Stimulated activated CD8-positive, alpha-beta memory T cell treated with anti-CD3 and anti-CD28 coated beads, Interleukin-4, amount 100 ng/mL, for 4 hours (primary cell): Measurements from ENCODE around the gene TSPOAP1.

Experiments used
- DNase-seq, 2 donors: peaks; one replicate each; pipeline ENCODE4 v3.0.0-alpha.2; 2020; ENCODE audit warnings: low read depth in 2 of 2, low spot score in 1 of 2

TSPOAP1 gene

DNA sequence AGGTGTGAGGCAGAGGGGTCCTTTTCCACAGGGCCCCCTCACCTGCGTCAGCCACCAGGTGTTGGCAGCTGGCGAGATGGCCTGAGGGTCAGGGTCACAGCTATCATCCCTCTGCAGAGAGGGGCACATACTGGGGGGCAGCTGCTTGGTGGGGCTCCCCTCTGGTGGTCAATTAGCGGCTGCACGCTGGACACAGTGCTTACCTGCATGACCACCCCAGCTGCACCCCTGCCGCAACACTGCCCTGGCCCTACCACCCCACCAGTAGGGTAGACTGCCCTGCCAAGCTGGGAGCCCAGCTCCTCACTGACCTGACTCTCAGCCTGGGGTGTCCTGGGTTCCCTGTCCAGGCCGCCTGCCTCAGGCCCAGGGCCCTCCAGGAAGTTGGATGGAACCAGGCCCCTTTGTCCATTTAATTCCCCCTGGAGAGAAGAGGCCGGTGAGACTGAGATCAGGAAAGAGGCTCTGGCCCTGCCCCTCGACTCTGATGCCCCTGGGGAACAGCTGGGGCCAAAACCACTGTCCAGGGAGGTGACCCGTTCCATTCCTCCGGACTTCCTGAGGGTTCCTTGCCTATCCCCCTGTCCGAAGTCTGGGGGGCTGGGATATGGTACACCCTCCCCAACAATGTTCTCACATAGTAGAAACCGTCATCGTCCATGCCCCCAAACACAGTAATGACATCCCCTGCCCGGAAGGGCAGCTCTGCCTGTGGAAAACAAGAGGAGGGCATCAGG lies 23.7 kb downstream of the TSPOAP1 start:
- DNase-seq: no peak

DNA sequence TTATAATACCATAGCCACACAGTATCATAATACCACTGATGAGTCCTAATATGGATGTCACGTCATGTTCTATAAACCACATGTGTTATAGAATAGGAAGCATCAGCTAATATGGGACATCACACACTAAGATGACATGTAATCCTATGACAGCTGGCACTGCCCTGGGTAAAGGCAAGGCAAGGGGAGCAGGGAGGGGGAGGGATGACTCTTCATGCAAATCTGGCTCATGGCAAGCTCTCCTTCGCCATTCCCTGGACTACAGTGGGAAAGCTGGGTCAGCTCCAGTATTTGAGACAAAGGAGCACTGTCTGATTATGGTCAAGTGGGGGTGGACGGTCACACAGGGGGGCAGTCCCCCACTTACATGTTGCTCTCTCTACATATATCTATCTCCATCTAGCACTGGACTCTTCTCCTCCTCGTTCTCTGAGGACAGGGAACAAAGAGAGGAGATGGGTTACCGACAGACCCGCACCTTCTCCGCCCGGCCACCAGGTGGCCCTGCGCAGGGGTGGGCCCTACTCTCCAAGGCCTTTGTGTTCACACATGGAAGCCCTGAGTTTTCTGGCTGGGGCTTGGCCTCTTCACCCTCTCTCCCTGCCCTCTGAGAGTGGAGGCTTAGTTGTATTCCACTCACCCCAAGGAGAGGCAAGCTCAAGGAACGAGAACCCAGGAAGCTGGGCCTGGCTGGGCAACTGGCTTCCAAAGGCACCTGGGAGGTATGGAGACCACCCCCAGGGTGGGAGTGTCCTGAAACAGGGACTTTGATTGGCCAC lies 24.4 kb downstream of the TSPOAP1 start:
- no peak for DNase-seq

DNA sequence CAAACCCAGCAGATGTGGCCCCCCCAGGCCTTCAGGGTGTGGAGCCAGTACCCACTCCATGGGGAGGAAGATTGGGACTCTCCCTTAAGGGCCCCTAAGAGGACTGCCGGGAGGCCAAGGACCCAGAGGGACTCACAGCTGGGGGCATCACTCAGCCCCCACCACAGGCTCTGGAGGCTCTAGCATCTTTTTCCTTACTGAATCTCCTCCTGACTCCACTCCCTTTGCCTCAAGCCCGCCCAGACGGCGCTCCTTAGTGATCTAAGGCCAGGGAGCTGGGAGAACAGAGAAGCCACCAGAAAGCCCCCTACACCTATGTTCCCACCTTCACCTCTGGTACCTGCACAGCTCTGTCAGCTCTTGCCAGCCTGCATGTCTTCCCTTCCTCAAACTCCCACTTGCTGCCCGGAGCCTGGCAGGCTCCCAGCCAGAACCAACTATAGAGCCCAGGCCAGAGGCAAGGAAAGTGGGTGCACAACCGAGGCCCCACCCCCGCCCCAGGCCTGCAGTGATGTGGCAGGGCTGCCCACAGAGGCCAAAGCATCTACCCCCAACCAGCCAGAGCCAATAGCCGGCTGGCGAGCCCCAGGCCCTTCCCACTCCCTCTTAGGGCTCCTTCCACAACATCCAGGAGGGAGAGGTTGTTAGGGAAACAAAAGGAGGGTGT lies 25.5 kb downstream of the TSPOAP1 start:
- no peak for DNase-seq

DNA sequence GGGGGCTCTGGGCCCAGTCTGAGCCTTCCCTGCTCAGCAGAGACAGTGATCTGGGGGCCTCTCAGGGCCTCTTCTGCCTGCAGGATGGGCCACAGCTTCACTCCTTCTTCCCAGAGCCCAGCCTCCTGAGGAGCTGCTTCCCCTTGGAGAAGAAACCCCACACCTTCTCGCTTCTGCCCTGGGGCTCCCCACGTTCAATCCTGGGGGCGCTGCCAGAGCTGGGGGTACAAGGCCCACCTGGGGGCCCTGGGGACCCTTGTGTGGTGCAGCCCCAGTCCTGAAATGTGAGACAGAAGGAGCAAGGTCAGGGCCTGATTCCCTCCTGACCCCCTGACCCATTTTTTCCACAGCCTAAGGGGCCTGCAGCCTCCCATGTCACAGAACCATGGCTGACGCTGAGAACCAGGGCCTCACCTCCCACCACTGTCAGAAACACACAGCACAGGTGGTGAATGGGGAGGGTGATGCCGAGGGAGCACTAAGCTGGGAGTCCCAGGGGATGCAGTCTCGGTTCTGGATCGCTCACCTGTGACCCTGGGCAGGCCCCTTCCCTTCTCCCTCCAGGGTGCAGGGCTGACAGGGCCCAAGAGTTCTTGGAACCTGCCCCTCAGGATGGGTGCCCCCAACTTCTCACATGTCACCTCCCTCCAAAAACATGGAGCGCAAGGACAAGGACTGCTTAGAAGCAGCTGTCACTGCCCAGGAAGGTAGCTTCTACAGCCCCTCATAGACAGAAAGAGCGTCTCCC lies 26.2 kb downstream of the TSPOAP1 start:
- no peak for DNase-seq

DNA sequence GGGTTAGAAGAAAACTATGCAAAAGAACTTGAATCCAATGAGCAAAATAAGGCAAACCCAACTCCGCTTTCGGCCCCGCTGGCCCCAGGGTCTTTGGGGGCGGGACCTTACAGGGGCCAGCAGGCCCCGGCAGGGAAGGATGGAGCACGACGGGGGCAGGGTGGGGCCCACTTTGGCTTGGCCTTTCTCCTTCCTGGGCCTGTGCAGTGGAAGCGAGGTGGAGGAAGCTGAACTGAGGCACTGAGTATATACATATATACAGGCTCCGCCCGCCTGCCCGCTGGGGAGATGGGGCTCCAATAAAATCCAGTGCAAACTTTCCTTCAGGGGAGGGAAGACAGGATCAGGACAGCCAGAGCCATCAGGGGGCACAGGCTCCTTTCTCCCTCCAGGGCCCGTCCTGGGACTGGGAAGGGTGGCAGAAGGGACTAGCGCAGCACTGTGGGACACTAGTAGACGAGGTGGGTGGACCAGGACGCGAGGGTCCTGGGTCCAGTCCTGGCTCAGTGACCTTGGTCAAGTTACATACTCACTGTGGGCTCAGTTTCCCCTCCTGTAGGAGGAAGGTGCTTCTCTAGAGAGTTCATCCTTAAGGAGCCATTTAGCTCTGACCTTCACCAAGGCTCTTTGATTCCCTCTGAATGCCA lies 27.0 kb downstream of the TSPOAP1 start:
- DNase-seq: no peak

DNA sequence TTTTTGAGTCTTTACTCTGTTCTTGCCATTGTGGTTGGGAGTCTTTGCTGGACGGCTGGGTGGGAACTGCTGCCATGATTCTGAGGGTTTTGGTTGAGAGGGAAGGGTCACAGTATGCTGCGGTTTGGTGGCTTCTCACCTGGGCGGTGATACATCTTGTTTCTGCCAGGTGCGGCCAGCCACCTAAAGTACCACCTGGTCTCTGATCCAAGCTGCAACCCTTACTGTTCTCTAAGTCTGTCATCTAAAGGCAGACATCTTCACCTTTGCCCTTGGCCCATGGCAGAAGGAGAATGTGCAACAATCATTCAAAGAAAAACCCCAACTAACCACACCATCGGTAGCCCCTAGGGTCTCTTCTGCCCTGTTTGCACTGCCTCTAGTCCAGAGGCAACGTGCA lies 28.3 kb downstream of the TSPOAP1 start:
- DNase-seq: no peak

DNA sequence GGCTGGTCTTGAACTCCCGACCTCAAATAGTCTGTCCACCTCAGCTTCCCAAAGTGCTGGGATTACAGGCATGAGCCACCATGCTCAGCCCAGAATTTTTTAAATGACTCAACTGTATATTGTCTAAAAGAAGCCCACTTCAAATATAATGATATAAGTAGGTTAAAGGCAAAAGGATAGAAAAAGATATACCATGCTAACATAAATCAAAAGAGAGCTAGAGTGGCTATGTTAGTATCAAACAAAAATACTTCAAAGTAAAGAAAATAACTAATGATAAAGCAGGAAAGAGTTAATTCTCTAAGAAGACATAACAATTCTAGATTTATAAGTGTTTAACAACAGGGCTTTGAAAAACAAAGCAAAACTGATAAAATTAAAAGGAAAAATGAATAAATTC lies 34.6 kb downstream of the TSPOAP1 start:
- no peak for DNase-seq

DNA sequence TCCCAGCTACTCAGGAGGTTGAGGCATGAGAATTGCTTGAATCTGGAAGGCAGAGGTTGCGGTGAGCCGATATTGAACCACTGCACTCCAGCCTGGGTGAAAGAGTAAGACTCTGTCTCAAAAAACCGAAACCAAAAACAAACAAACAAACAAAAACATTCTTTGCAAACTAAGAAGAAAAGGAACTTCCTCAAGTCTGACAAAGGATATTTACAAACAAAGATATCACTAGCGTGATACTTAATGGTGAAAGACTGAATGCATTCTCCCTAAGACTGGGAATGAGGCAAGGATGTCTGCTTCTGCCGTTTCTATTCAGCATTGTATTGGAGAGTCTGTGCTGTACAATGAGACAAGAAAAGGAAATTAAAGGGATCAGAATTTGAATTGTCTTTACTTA lies 37.3 kb downstream of the TSPOAP1 start:
- no peak for DNase-seq

DNA sequence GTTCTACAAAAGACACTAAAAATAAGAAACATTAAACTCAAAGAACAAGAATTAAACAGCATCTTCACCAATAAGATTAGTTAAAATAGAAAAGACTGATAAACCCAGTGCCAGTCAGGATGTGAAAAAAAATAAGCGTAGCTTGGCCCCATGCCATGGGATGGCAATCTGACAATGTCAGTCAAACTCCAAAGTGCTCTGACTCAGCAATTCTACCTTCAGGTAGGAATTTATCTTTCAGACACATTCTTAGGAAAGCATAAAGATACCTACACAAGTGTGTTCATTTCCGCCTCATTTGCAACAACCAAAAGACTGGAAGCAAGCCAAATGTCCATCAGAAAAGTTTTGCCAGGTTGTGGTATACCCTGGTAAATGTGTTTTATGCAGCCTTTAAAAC lies 38.7 kb downstream of the TSPOAP1 start:
- DNase-seq: no peak

DNA sequence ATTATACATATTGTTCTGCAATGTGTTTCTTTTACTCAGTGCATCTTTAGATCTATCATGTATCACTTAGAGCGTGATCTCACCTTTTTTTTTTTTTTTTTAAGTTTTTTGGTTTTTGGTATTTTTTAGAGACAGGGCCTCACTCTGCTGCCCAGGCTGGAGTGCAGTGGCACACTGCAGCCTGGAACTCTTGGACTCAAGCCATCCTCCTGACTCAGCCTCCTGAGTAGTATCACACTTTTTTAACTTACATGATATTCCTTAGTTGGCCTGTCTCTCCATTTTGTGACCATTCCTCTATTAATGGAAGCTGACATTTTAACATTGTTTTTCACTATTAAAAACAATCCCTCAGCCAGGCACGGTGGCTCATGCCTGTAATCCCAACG lies 43.2 kb downstream of the TSPOAP1 start:
- no peak for DNase-seq

DNA sequence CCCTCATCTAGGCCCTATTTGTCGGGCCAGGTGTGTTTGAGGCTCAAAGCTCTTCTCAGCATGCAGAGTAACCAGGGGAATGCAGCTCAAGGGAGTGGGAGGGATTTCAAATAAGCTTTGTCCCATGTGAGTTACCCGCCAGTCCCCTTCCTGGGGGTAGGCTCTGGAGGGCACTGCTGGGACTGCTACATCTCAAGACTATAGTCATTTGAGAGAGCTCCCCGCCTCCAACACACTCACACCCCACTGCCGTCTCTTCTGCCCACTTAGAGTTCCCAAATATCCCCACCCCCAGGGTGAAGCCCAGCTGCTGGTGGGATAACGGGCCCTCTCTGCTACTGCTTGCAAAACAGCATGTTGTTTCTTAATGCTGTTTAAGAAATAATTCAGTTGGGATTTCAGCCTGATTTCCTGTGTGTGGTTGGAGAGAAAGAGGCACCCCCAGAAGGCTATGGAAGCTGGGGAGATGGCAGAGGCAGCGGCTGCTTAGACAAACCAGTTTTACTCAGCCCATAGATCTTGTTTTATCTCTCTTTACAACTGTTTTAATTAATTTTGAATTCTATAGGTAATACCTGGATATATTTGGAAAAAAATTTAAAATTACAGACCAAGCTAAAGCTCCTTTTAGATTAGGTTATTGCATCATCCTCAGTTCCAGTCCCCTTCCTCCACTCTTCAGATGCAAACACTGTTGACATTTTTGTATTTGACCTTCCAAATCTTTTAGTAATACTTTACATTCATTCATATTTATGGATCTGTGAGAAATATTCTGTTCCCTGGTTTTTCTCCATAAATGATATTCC lies 43.8 kb downstream of the TSPOAP1 start:
- no peak for DNase-seq

DNA sequence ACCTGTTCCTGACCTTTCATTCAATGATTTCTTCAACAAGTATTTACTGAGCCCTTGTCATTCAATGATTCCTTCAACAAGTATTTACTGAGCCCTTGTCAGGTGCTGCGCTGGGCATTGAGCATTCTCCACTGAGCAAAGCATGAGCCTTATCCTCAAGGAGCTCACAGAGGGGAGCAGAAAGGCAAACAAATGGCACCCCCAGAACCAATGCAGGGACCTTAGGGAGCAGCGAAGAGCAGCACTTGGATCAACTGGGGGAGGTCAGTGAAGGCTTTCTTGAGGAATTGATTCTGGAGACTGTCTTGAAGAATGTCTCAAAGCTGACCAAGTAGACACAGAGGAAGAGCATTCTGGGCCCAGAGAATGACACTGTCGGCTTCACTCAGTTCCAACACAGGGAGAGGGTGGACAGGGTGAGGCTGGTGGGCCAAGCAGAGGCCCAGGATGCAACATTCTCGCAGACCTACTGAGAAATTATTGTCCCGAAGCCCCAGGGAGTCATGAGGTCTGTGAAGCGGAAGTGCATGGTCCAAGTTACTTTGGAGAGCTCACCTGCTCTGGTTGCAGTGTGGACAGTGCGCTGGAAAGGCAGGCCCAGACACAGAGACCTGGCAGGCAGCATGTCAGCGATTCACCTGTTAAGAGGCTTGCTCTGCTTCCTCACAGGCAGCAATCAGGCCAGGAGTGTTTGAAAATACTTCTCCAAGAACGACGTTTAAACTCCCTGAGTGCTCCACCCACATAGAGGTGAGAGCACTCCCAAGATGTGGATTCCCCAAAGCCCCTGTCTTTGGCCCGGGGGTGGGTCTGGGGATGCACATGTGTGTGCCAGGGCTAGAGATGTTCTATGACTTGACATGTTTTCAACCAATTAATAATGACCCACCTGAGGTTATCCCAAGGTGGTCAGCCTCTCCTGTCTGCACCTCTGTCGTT lies 44.7 kb downstream of the TSPOAP1 start:
- DNase-seq: no peak

DNA sequence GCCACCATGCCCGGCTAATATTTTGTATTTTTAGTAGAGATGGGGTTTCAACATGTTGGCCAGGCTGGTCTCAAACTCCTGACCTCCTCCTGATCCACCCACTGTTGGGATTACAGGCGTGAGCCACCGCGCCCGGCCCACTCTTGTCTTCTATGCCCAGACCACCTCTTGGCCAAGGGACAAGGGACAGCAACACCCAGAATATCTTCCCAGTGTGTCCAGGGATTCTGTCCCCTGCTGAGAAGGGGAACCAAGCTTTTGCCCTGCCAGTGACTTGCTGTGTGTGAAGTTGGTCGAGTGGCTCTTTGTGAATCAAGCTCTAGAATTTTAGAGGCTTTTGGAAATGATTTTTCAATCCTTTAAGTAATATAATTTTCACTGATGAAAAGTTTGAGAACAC lies 46.2 kb downstream of the TSPOAP1 start:
- DNase-seq: no peak

DNA sequence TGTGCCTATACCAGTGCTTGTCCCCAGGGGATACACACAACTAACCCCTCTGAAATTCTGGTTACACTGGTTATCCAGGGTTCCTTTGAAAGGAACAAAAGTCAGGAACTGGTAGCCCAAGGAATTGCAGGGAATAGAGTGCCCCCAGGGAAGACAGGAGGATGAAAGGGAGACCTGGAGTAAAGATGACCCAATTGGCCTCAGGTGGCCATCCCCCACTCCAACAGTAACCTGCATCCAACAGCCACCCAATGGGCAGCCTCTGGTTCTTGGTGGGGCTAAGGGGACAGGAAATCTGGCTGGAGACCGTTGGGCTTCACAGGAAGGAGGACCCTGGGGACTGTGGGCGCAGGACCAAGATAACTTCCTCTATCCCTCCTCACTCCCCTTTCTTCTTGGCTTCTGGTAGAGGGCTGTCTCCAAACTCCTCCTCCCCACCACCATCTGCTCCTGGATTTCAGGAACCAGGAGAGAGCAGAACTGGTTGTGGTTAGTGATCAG lies 47.0 kb downstream of the TSPOAP1 start:
- DNase-seq: no peak

DNA sequence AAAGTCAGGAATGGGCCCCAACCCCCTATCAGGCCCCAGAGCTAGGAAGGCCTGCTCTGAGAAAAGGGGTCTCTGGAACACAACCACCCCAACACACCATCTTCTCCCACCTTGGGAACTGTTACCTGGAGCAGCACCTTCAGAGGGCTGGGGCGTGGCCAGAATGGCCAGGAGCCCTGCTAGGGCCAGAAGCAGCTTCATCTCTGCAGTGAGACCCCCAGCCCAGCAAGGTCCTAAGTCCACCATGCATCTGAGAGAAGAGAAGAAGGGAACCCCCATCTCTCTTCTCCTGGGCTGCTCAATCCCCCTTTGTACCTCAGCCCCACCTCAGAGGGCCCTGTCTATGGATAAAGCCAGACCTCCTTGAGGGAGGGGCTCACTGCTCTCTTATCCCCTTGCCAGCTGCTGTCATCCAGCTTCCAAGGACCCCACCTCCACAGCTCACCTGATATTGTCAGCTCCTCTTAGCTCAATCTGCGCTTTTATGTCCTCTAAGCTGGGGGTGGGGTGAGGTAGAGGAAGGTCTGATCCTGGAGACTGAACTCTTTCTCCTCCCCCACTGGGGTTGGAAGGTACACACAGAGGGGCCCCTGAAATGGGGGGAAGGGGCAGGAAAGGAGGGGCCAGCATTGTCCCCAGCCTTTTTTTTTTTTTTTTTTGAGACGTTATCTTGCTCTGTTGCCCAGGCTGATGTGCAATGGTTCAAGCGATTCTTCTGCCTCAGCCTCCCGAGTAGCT lies 47.9 kb downstream of the TSPOAP1 start, which contains the start of gene MPO:
TSS of gene MPO (minus strand) at position 456 of the 738 bp plus-strand sequence. CDS start at position 279, 177 bp downstream.
- DNase-seq: no peak

DNA sequence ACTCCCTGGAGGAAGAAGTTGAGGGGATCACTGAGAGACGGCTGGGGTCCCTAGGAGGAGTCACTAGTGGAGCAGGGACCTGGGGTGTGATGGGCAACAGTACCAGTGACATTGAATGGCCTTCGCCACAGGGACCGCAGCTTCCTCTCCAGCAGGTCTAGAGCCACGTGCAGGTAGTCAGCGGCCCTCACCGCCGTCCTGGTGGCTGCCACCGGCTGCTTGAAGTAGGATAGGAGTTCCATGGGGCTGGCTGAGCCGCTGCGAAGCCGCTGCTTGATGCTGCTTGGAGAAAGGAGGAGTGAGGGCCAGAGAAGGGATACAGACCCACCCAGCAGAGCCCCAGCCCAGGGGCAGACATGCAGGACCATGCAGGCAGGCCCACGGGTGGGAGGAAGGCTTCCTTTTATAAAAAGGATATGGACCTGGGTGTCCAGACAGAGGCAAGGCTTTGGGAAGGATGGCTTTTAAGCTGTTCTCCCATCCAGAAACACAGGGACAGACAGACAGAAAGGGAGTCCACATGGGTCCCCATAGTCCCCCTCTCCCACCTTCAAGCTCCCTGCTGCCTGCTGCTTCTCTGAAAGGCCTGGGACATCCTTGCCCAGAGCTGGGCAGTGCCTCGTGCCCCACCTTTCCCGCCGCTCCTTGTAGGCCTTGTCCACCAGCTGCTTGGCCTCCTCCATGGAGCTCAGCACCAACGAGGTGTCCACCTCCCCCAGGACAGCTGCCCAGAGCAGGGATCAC lies 48.7 kb downstream of the TSPOAP1 start:
- DNase-seq: no peak

DNA sequence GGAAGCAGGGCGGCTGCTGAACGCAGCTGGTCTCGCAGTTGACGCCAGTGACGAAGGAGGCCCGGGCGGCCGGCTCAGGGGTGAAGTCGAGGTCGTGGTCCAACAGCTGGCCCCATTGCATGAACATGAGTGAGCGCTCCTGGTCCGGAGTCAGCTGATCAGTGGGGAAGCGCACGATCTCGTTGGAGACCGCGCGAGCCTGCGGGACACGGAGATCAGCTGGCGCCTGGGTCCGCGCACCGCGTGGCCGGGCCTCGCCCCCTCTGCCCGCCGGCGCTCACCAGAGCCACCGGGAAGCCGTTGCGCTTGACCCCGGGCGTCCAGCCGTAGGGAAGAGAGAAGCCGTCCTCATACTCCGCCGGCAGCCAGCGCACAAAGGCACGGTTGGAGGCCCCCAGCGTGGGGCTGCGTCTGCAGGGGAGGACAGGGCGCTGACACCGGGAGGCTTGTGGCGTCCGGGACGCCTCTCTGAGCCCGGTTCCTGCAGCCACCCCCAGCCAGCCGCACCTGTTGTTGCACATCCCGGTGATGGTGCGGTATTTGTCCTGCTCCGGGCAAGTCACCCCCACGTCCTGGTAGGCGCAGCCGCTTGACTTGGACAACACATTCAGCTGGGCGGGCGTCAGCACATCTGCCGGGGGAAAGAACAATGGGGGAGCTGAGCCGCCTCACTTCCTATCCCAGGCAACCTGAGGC lies 49.4 kb downstream of the TSPOAP1 start:
- DNase-seq: no peak
